ENCODE measurements around the gene CNPY2.
"Not testable (repeated sequence)": the region's sequence is repeated elsewhere in the genome, so short reads cannot be mapped to it uniquely, and the experiment has no call there.

DNA sequence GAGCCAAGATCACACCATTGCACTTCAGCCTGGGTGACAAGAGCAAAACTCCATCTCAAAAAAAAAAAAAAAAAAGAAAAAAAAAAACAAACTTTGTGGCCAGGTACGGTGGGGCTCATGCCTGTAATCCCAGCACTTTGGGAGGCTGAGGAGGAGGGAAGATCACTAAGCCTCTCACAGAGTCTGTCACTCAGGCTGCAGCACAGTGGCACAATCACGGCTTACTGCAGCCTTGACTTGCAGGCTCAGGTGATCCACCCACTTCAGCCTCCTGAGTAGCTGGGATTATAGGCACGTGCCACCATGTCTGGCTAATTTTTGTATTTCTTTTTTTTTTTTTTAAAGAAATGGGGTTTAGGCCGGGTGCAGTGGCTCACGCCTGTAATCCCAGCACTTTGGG is 31.5 kb downstream of the CNPY2 start:
- TF ChIP-seq, protein P1, sequence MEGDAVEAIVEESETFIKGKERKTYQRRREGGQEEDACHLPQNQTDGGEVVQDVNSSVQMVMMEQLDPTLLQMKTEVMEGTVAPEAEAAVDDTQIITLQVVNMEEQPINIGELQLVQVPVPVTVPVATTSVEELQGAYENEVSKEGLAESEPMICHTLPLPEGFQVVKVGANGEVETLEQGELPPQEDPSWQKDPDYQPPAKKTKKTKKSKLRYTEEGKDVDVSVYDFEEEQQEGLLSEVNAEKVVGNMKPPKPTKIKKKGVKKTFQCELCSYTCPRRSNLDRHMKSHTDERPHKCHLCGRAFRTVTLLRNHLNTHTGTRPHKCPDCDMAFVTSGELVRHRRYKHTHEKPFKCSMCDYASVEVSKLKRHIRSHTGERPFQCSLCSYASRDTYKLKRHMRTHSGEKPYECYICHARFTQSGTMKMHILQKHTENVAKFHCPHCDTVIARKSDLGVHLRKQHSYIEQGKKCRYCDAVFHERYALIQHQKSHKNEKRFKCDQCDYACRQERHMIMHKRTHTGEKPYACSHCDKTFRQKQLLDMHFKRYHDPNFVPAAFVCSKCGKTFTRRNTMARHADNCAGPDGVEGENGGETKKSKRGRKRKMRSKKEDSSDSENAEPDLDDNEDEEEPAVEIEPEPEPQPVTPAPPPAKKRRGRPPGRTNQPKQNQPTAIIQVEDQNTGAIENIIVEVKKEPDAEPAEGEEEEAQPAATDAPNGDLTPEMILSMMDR (IDR thresholded peaks at IDR 0.05; ENCODE audit: insufficient read depth, low read length, poor library complexity, severe bottlenecking): not testable (repeated sequence)
- not testable (repeated sequence) for TF ChIP-seq EZH2phosphoT487 (conservative IDR thresholded peaks at IDR 0.05; ENCODE audit: low read length)
